OCI-LY7 (cell line): ENCODE data around the gene LPP. TPM values are rescaled to one million over a fixed set of nuclear protein-coding genes. Genes with fewer than 3 reads are reported as not detected.

ENCODE experiments used
- BruUV-seq: library from RNA; stranded (reverse); fragments of 400-500 nt; replicated peaks from 2 replicates; lab custom pipeline; 2021; lab: Mats Ljungman, UMichigan
- CTCF ChIA-PET: fragments of 300-600 bp; sonication (Branson Sonifier 250); formaldehyde crosslinking; loops from one replicate; lab custom pipeline; 2022; ENCODE audit warnings: antibody characterized with exemption; ENCODE audit not compliant: unreplicated experiment; lab: Charles Lee
- POLR2A ChIA-PET: fragments of 300-600 bp; sonication (Branson Sonifier 250); formaldehyde crosslinking; loops from one replicate; lab custom pipeline; 2022; ENCODE audit warnings: antibody characterized with exemption; lab: Charles Lee
- DNase-seq: peaks from one replicate; pipeline ENCODE4 v3.0.0-alpha.2; 2015; ENCODE audit warnings: low spot score
- H2AFZ ChIP-seq: fragments of 200-600 bp; sonication (generic), shearing (Covaris generic); 2 replicates; pipeline ENCODE4 v1.6.1; 2014; ENCODE audit warnings: mild to moderate bottlenecking, antibody characterized with exemption, low read length, moderate library complexity
- H3K27ac ChIP-seq: fragments of 200-600 bp; sonication (generic); 2 replicates; pipeline ENCODE4 v1.5.1; 2014; ENCODE audit warnings: mixed run types, low read depth, mild to moderate bottlenecking, moderate library complexity, low read length, inconsistent platforms; ENCODE audit not compliant: poor library complexity, severe bottlenecking
- H3K36me3 ChIP-seq: fragments of 200-600 bp; sonication (generic); 2 replicates; pipeline ENCODE4 v1.6.1; 2014; ENCODE audit warnings: mild to moderate bottlenecking, antibody characterized with exemption, low read length, moderate library complexity, mixed read lengths; ENCODE audit not compliant: insufficient read depth
- H3K4me1 ChIP-seq: fragments of 200-600 bp; sonication (generic); 2 replicates; pipeline ENCODE4 v1.5.1; 2014; ENCODE audit warnings: mild to moderate bottlenecking, low read length; ENCODE audit not compliant: insufficient read depth, poor library complexity, severe bottlenecking
- H3K4me2 ChIP-seq: fragments of 200-600 bp; sonication (generic); 2 replicates; pipeline ENCODE4 v1.6.1; 2014; ENCODE audit warnings: mild to moderate bottlenecking, low read length
- H3K4me3 ChIP-seq: fragments of 200-600 bp; sonication (generic); 2 replicates; pipeline ENCODE4 v1.5.1; 2014; ENCODE audit warnings: mild to moderate bottlenecking, low read depth, low read length; ENCODE audit not compliant: poor library complexity, severe bottlenecking
- H3K79me2 ChIP-seq: fragments of 200-600 bp; sonication (generic); 2 replicates; pipeline ENCODE4 v1.6.1; 2016; ENCODE audit warnings: low read depth, mild to moderate bottlenecking, low read length, moderate library complexity, mixed read lengths; ENCODE audit not compliant: insufficient read depth
- H3K9me2 ChIP-seq: fragments of 200-600 bp; sonication (generic); 2 replicates; pipeline ENCODE4 v1.6.1; 2016; ENCODE audit warnings: mild to moderate bottlenecking, low read length, mixed read lengths; ENCODE audit not compliant: insufficient read depth
- H3K9me3 ChIP-seq: fragments of 200-600 bp; sonication (generic); 2 replicates; pipeline ENCODE4 v1.6.1; 2014; ENCODE audit warnings: mild to moderate bottlenecking, mixed run types, low read length, mixed read lengths
- H4K20me1 ChIP-seq: fragments of 200-600 bp; sonication (generic); 2 replicates; pipeline ENCODE4 v1.6.1; 2014; ENCODE audit warnings: mild to moderate bottlenecking, antibody characterized with exemption, low read length, moderate library complexity, mixed read lengths; ENCODE audit not compliant: insufficient read depth
- CTCF ChIP-seq: fragments of 200-600 bp; sonication (generic); conservative IDR thresholded peaks from 2 replicates; pipeline ENCODE4 v1.5.1; 2014; ENCODE audit warnings: mild to moderate bottlenecking, antibody characterized with exemption, low read length, moderate library complexity, mixed read lengths
- EZH2phosphoT487 ChIP-seq: fragments of 200-600 bp; sonication (generic); IDR thresholded peaks from 2 replicates; pipeline ENCODE4 v1.6.1; 2018; ENCODE audit warnings: low read depth, borderline replicate concordance, mild to moderate bottlenecking, mixed run types, antibody characterized with exemption, low read length, moderate library complexity, mixed read lengths
- intact Hi-C: fragments of 100-400 bp; cut with micrococcal nuclease; formaldehyde crosslinking; loops from one replicate; pipeline ENCODE4 v1.10.0; 2022; ENCODE audit not compliant: unreplicated experiment
- total RNA-seq, 2 experiments: library from RNA; depleted of rRNA in 1 of 2; stranded (reverse); fragments of >200 nt in 1 of 2; shearing (Covaris generic) in 1 of 2; gene quantifications; 2 replicates each; pipeline ENCODE4 v1.2.3, GENCODE V29; 2014 to 2022

Gene LPP
- total RNA-seq, 2 experiments from 2014 or later: 10.9 to 119 TPM

- Histone ChIP-seq H3K9me3 (no peaks in the 10 kb centered on the region), H3K4me3 (no peak overlapping the region), H3K79me2 (no peaks in the 10 kb centered on the region), H2AFZ (peak overlapping the region; percentile 36), H3K27ac (no peak overlapping the region), H3K9me2 (no peaks in the 10 kb centered on the region), H4K20me1 (no peaks in the 10 kb centered on the region), H3K4me1 (peaks cover 10% of the 10 kb centered on the region), H3K4me2 (peak overlapping the region; percentile 46), H3K36me3 (no peaks in the 10 kb centered on the region)
- DNase-seq: no peak
- no TSS peak for BruUV-seq
- intact Hi-C loops: no loop called here
- ChIA-PET CTCF (no interaction called here), POLR2A (interaction anchor here (0.9 to 1.9 kb wide), 2 partner anchors 11 to 13 kb away, joined by 4 to 6 read pairs; no protein-coding TSS in a partner anchor)
- no peak for TF ChIP-seq CTCF
- TF ChIP-seq EZH2phosphoT487: no peak
Observed at GRCh38 chr3:188931036-188931435, 777.1 kb downstream of the LPP start.

GRCh38 chr3:188931531-188931930 is 777.6 kb downstream of the LPP start:
- BruUV-seq: no TSS peak
- Histone ChIP-seq H3K27ac (no peak overlapping the region), H3K36me3 (no peaks in the 10 kb centered on the region), H4K20me1 (no peaks in the 10 kb centered on the region), H3K9me2 (no peaks in the 10 kb centered on the region), H3K79me2 (no peaks in the 10 kb centered on the region), H3K4me2 (peak overlapping the region; percentile 46), H3K4me1 (peaks cover 10% of the 10 kb centered on the region), H3K9me3 (no peaks in the 10 kb centered on the region), H3K4me3 (no peak overlapping the region), H2AFZ (peak overlapping the region; percentile 36)
- DNase-seq: peak; percentile 47
- intact Hi-C loops: no loop called here
- ChIA-PET CTCF (no interaction called here), POLR2A (interaction anchor here (0.9 to 1.9 kb wide), 2 partner anchors 10 to 14 kb away, joined by 4 to 6 read pairs; no protein-coding TSS in a partner anchor)
- TF ChIP-seq EZH2phosphoT487: no peak
- no peak for TF ChIP-seq CTCF

GRCh38 chr3:188934989-188935388 is 781.0 kb downstream of the LPP start:
- H3K9me3 ChIP-seq: no peaks in the 10 kb centered on the region
- TF ChIP-seq EZH2phosphoT487 (no peak), CTCF (no peak)
- peaks cover 10% of the 10 kb centered on the region for H3K4me1 ChIP-seq
- H2AFZ ChIP-seq: no peak overlapping the region
- ChIA-PET CTCF (no interaction called here), POLR2A (interaction anchor here (0.5 to 1.5 kb wide), 10 partner anchors 9 to 1135 kb away, joined by 3 to 5 read pairs (median 3); no protein-coding TSS in a partner anchor)
- no peak overlapping the region for H3K4me3 ChIP-seq
- no peaks in the 10 kb centered on the region for H3K9me2 ChIP-seq
- intact Hi-C loops: no loop called here
- DNase-seq: no peak
- H3K79me2 ChIP-seq: no peaks in the 10 kb centered on the region
- no TSS peak for BruUV-seq
- H4K20me1 ChIP-seq: no peaks in the 10 kb centered on the region
- no peak overlapping the region for H3K27ac ChIP-seq
- no peak overlapping the region for H3K4me2 ChIP-seq
- H3K36me3 ChIP-seq: no peaks in the 10 kb centered on the region
